Left renal cortex interstitium (tissue), 4 donors: ENCODE measurements around the gene DUSP14. TPM values are rescaled to one million over a fixed set of nuclear protein-coding genes. Genes with fewer than 3 reads are reported as not detected.

Experiments
- DNase-seq, 4 donors: peaks; one replicate each; pipeline ENCODE4 v3.0.0-alpha.2; 2013; ENCODE audit warnings: low read depth in 4 of 4, low spot score in 2 of 4, missing footprints in 1 of 4
- polyA plus RNA-seq, 4 donors: library from polyadenylated mRNA; unstranded; fragments of 120-200 nt; gene quantifications; one replicate each; pipeline ENCODE4 v1.2.1, GENCODE V29; 2013; ENCODE audit not compliant: insufficient read length in 4 of 4

DUSP14 gene
- polyA plus RNA-seq, 4 donors: 14.0 to 16.5 (median 15.3) TPM

DNA sequence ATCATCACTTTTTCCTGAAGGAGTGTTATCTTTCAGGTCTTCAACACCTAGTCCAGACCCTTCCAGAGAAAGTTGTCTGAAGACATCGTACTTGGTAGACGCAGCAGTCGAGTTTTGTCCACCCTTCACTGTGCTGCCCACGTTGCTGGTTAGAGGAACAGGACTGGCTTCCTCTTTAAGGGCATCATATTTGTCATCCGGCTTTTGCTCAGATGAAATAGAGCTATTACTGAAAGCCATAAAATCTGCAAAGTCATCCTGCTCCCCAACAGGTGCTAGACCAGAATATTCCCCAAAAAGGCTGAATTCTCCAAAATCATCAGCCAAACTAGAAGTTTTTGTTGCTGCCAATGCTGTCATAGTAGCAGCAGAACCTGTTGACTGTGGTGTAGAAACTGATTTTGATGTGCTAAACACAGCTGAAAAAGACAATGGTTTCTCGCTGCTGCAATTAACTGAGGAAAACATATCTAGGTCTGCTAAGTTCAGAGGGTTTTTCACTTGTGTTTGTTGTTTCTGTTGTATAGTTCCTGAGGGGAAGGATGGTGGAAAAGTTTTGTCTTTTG, 63.8 kb downstream of the DUSP14 start:
- DNase-seq: no peak

DNA sequence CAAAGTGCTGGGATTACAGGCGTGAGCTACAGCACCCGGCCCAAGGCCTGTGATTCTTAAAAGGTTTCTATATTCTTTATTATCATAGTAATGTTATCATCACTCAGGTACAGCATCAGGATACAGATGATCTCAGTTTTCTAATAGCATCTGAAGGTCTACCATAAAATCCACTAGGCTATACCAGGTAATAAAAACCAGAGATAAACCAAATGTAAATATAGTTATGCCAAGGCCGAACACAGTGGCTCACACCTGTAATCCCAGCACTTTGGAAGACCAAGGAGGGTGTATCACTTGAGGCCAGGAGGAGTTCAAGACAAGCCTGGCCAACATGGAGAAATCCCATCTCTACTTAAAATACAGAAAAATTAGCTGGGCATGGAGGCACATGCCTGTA, 65.7 kb downstream of the DUSP14 start:
- DNase-seq: no peak

GRCh38 chr17:37557482-37557881, 67.8 kb downstream of the DUSP14 start:
- no peak for DNase-seq

GRCh38 chr17:37558299-37558698, 68.6 kb downstream of the DUSP14 start:
- no peak for DNase-seq

- DNase-seq: no peak
Observed at GRCh38 chr17:37562016-37562745, 72.5 kb downstream of the DUSP14 start.

Other genes with a start within 250 kb of the DUSP14 start
- under 1 TPM in 2 of 4 donors, not detected in 2; 0.38 to 0.42 TPM for gene C17orf78, start 113.9 kb upstream of the DUSP14 start, polyA plus RNA-seq
- 10 to 100 TPM; 31.1 to 50.1 (median 38.6) TPM for gene ACACA, start 83.1 kb upstream of the DUSP14 start, polyA plus RNA-seq
- gene TADA2A, start 83.0 kb upstream of the DUSP14 start, polyA plus RNA-seq: 10 to 100 TPM; 12.9 to 29.1 (median 26.9) TPM
- gene SYNRG, start 119.5 kb downstream of the DUSP14 start, polyA plus RNA-seq: 10 to 100 TPM; 35.9 to 46.5 (median 42.4) TPM
- gene DDX52, start 153.6 kb downstream of the DUSP14 start, polyA plus RNA-seq: 10 to 100 TPM; 36.3 to 45.3 (median 42.1) TPM